ENCODE results near the gene UST. TPM values are rescaled to one million over a fixed set of nuclear protein-coding genes. Genes with fewer than 3 reads are reported as not detected.
A peak's percentile ranks its signal among the peaks of the same experiment; 100 is the strongest.

The UST gene
- polyA plus RNA-seq, 1 donor: 5.8 TPM

GRCh38 chr6:149045404-149045803 is 298.6 kb downstream of the UST start:
- DNase-seq: no peak

DNA sequence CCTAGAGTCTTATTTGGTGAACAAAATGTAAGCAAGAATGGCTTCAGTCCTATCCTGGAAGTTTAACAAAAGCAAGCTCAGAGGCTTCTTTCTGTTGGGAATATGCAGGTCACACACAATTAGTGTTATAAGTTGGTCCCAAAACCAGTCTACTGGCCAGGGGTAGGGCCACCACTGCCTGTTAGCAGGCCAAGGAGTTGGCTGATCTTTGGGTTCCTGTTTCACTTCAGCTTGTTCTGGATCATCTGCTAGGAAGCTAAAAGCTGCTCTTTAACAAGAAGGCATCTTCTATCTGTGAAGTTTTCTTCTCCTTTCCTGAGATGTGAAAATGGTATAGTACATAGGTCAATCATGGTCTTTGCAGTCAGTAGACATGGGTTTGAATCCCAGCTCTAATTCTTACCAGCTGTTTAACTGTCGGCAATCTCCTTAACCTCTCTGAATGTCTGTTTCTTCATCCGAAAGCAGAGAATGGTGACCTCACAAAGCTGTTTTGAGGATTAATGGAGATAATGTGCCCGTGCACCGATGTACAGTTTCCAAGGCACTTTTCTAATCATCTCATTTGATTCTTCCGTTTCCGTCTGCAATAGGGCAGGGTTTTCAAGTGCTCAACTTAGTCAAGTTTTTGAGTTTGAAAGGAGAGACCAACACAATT is 299.5 kb downstream of the UST start:
- DNase-seq: no peak

DNA sequence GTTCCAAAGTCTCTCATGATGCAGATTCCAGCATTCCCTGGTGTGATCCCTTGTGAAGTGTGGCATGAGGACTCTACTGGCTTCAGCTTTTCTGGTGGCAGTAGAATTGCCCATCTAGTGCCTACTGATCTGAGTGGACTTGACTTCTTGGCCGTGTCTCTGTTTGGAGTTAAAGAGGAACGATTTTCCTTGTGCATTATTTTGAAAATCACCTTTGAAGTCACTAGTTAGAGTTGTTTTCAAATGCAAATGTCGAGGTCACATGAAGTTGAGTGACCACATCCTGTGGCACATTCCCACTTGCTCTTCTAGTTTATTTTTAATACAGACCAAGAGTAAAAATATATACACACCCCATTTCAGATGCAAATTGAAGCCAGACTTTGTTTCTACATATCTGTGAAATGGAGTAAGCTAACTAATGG is 300.0 kb downstream of the UST start:
- no peak for DNase-seq

GRCh38 chr6:149049230-149049629 is 302.4 kb downstream of the UST start:
- DNase-seq: no peak

DNA sequence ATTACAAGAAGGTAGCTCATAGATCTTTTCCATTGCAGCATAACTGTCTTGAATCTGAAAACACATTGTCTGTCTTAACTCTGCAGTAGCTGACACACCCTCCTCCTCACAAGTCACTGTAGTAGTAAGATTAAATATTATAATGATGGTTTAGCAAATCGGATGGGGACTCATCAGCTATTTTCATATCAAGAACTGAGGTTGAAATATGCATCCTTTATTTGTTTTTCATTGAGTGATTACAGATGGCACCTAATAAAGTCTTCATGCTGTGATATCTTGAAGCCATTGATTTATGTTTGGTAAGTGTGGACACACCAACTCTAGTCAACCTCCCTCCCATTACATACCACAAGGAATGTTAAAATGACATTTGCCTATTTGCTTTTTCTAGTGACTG is 303.3 kb downstream of the UST start:
- no peak for DNase-seq

DNA sequence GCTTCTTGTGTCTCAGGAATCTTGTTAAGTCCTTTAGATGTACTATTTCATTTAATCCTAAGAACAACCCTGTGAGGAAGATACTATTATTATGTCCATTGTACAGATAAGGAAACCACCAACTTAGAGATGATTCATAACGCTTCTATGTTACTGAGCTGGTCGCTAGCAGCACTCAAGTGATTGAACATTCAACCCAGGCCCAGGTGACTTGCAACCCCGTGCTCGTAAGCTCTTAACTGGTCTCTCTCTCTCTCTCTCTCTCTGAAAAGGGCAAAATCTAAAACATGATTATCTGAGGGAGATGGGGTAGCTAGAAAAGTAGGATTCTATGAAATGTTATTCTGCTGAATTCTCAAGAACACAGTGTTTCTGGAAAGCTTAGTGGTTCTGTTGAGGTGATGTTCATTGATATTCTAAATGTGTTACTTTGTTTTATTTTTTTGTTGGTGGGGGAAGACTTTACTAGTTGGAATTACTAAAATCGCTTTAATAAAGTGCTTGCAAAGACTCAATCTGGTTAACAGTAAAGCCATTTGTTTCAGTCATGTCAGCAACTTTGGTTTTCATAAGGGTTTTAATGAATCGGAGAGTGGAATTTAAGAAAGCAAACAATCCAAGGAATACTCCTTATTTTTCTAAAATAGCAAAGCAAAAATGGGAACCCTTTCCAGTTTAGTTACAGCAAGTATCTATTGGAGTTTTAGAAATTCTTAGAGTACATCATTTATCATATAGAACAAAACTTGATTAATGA is 305.7 kb downstream of the UST start:
- DNase-seq: no peak

DNA sequence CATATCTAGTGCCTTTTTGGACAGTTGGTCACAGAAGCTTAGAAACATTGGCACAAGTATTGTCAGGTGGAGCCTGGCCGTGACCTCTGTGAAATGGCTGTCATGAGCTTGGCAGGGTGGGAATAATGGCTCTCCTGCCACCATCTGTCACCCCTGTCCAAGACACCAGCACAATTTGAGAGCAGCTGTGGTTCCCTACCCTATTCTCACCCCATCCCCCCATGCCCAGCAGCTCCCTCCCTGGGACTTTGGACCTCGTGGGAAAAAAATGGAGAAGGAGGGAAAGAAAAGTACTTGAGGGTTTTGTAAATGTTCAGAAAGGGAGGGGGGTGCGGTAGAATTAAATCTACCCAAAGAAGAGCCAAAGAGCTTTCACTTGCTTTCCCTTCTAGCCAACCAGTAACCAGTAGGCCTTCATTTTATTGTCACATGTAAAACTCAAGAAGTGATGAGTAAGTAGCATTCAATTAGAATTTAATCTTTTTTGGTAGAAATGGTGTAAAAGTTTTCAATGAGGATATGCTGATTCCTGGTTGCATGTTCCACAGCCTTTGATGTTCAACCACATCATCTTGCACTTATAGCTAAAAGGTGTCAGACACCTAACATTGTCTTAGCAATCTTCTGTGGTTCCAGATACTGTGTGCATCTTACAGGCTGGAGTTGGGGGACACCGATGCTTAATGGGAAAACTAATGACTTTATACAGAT is 307.2 kb downstream of the UST start:
- no peak for DNase-seq

GRCh38 chr6:149054559-149055194 is 307.8 kb downstream of the UST start:
- DNase-seq: no peak

GRCh38 chr6:149055195-149055899 is 308.5 kb downstream of the UST start:
- no peak for DNase-seq

DNA sequence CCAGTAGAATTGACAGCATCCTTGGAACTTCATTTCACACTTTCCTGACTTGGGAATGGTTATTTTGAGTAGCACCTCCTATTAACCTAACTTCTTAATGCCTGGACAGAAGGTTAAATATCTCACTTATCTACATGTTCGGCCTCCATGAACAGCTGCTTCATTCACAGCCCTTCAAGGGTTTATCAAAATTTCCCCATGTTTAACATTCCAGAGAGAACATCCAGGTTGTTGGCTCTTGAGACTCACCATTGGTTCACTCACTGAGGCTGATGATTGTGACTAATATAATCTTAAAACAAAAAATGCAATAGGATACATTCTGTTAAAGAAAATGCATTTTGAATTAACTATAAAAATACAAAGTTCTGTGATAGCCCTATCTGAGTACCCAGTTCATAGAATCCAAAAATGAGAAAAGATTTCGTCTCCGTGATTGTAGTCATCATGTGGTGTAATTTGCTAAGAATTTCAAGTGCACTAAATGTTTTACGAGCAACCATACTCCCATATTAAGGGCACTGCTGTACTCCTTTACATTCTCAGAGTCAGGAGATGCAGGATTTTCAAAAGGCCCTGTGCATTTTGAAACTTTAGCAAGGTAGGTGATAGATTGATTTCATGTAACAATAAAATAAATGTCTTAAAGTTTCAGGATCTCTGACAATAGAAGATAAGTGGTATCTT is 310.1 kb downstream of the UST start:
- DNase-seq: no peak

- DNase-seq: no peak
Observed at GRCh38 chr6:149057464-149057840, 310.6 kb downstream of the UST start.

GRCh38 chr6:149059557-149059956 is 312.7 kb downstream of the UST start:
- DNase-seq: no peak

- DNase-seq: no peak
Observed at GRCh38 chr6:149060300-149060984, 313.6 kb downstream of the UST start.

DNA sequence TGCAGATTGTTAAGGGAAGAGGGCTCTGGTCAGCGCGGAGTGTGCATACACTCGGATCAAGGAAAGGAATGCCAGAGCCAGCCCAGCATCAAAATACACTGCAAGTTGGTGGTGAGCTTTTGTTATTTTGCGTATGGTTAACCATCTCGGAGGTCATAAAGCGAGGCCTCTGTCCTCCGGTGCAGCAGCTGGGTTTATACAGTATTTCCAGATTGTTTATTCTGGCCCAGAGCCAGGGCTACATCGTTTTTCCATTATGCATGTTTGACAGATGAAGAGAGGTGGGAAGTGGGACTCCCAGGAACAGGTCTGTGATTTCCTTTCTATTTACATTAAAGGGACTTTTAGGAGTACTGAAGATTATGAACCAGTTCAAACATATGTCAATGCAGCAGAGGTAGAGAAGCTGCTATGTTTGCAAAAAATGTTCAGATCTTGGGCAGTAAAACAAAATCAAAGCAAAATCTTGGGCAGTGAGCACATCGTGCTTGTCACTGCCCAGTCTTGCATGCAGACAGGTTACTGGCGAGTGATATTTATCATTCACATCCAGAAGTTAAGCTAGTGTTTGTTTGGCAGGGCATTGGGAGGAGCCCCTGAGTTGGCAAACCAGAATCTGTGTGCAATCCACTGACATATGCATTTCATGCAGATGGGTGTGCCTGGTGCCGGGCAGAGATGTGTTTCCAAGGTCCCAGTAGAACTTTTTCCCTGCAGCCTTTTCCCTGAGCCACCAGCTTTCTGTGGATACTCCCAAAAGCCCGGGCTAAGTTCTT is 314.3 kb downstream of the UST start:
- DNase-seq: peak; percentile 61

- no peak for DNase-seq
Observed at GRCh38 chr6:149061930-149062329, 315.1 kb downstream of the UST start.

- no peak for DNase-seq
Observed at GRCh38 chr6:149062653-149063348, 316.0 kb downstream of the UST start.

DNA sequence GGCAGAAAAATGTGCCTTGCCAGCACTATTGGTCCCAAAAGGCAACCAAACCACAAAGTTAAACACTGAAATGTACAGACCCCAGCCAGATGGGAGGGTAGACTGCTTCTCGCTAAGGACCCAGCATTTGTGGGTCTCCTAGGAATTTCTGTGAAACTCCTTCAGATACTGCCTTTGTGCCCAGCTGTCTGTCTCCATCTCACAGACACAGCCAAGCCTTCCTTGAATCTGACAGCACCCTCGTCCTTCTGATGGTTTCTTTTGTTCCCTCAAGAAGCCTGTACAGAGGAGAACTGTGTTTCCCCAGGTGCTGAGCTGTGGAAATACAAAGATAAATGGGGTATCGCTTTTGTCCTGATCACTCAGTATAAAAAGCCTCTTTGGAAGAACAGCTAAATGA is 316.6 kb downstream of the UST start:
- DNase-seq: no peak

- DNase-seq: no peak
Observed at GRCh38 chr6:149064001-149064659, 317.3 kb downstream of the UST start.

DNA sequence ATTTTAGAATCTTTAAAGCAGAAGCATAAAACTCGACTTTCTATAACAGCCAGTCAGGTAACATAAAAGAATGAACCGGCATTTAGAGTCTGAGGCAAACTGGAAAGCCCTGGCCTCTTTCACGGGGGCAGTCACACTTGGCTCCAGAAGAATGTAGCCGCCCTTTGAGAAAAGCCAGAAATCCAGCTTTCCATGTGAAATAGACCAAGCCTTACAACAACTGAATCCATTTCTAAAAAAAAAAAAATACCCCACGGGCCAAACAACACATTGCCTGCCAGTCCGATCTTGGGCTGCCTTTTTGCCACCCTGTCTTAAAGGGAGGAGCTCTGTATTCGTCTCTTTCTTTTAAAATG is 317.8 kb downstream of the UST start:
- DNase-seq: no peak

All from hindlimb muscle (tissue), 1 donor.